OCI-LY7 (cell line): ENCODE results near the gene USP35.

Source experiments
- CTCF ChIP-seq: fragments of 200-600 bp; sonication (generic); conservative IDR thresholded peaks from 2 replicates; pipeline ENCODE4 v1.5.1; 2014; ENCODE audit warnings: mild to moderate bottlenecking, antibody characterized with exemption, low read length, moderate library complexity, mixed read lengths
- EZH2phosphoT487 ChIP-seq: fragments of 200-600 bp; sonication (generic); IDR thresholded peaks from 2 replicates; pipeline ENCODE4 v1.6.1; 2018; ENCODE audit warnings: low read depth, borderline replicate concordance, mild to moderate bottlenecking, mixed run types, antibody characterized with exemption, low read length, moderate library complexity, mixed read lengths

- TF ChIP-seq CTCF (no peak), EZH2phosphoT487 (no peak)
Measured at GRCh38 chr11:78254268-78254667, 65.5 kb downstream of the USP35 start.
